Measurements from ENCODE around the gene NOB1.

The NOB1 gene

DNA sequence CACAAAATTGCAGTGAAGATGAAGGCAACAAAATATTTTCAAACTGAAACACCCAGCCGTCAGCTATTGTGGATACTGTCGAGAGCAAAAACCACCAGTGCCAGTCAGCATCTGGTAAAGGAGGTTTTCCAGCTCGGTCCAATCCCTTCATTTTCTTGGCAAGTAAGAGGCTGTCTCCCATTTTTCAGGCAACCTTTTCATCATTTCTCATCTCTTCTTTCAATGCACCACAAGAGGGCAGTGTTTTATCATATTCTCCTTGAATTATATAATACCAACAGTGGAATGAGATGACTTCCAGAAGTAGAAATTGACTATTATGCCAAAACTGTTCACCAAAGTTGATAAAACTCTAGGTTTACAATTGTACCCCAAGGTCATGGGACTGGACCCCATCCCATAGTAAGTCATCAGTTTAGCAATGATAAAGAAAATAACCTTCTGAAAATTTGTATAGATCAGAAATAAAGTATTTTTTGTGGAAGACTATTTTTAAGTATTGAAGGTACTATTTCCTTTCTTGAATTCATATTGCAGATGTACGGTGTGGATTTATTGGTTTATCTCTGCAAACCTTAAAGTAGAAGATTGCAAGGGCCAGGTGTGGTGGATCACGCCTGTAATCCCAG lies 45.2 kb downstream of the NOB1 start:
- no peak overlapping the region for H3K4me3 ChIP-seq (ENCODE audit: low read length)
- TF ChIP-seq, protein P1, sequence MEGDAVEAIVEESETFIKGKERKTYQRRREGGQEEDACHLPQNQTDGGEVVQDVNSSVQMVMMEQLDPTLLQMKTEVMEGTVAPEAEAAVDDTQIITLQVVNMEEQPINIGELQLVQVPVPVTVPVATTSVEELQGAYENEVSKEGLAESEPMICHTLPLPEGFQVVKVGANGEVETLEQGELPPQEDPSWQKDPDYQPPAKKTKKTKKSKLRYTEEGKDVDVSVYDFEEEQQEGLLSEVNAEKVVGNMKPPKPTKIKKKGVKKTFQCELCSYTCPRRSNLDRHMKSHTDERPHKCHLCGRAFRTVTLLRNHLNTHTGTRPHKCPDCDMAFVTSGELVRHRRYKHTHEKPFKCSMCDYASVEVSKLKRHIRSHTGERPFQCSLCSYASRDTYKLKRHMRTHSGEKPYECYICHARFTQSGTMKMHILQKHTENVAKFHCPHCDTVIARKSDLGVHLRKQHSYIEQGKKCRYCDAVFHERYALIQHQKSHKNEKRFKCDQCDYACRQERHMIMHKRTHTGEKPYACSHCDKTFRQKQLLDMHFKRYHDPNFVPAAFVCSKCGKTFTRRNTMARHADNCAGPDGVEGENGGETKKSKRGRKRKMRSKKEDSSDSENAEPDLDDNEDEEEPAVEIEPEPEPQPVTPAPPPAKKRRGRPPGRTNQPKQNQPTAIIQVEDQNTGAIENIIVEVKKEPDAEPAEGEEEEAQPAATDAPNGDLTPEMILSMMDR (conservative IDR thresholded peaks at IDR 0.05; ENCODE audit: low read depth, low read length), result peak; percentile 54
- peak; percentile 32 for DNase-seq (ENCODE audit: low read depth)

DNA sequence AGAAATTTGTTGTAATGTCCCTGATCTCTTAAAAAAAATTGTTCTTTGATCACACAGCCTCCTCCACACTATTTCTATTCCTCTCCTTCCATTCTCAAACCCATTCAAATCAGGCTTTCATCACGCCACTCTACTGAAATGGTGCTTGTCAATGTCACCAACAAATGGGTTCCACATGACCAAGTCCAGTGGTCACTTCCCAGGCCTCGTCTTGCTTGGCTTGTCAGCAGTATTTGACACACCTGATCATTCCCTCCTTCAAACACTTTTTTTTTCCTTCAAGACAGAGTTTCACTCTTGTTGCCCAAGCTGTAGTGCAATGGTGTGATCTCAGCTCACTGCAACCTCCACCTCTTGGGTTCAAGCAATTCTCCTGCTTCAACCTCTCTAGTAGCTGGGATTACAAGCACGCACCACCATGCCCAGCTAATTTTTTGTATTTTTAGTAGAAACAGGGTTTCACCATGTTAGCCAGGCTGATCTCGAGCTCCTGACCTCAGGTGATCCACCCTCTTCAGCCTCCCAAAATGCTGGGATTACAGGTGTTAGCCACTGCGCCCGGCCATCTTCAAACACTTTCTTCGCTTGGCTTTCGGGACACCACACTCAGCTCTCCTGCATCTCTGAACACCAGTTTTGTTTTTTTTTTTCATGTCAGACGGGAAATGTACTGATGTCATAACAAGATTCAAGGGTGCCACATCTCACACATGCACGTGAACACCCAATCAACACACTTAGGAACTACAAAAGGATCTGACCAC lies 46.6 kb downstream of the NOB1 start:
- H3K4me3 ChIP-seq (ENCODE audit: low read length), result no peak overlapping the region
- TF ChIP-seq, protein P1 (conservative IDR thresholded peaks at IDR 0.05; ENCODE audit: low read depth, low read length), result no peak
- no peak for DNase-seq (ENCODE audit: low read depth)

DNA sequence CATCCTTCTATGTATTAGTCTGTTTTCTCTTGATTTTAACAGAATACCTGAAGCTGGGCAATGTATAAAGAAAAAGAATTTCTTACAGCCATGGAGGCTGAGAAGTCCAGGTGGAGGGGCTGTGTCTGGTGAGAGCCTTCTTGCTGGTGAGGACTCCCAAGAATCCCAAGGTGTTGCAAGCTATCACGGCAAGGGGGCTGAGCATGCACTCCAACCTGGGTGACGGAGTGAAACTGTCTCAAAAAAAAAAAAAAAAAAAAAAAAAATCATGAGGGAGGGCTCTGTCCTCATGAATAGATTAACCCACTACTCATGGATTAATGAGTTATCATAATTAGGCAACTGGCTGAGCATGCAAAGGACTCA lies 47.8 kb downstream of the NOB1 start:
- no peak overlapping the region for H3K4me3 ChIP-seq (ENCODE audit: low read length)
- TF ChIP-seq, protein P1 (conservative IDR thresholded peaks at IDR 0.05; ENCODE audit: low read depth, low read length), result no peak

DNA sequence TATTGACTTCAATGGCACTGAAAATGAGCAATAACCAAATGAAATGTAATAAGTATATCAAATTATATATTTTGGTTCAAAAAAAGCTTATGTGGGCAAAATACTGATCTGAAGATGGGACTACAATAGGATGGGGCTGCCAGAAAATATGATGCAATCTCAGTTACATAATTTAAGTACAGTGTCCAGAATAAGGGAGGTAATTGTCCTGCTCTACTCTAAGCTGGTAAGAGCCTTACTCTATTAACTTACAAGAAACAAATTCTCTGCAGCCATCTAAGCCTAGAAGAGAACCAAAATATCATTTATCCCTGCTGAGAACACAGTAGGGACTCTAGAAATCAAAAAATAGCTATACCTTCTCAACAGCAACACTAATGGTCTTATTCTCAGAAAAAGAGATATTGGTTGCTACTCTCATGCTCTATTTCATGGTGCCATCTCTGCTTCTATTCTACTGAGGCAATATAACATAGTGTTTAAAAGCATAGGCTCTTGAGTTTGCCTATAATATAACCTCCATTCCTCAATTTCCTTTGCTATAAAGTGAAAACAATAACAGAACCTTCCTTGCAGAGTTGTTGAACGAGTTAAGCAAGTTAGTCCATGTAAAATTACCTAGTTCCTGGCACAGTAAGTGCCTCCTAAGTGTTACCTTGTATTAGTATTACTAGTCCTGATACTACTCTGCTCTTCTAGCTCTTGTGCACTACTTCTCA lies 48.3 kb downstream of the NOB1 start:
- H3K4me3 ChIP-seq (ENCODE audit: low read length), result no peak overlapping the region
- TF ChIP-seq, protein P1 (conservative IDR thresholded peaks at IDR 0.05; ENCODE audit: low read depth, low read length), result no peak
- no peak for DNase-seq (ENCODE audit: low read depth)

More for the DNA sequence above, 47.8 kb downstream of the NOB1 start:
- no peak for DNase-seq (ENCODE audit: low read depth)

DNA sequence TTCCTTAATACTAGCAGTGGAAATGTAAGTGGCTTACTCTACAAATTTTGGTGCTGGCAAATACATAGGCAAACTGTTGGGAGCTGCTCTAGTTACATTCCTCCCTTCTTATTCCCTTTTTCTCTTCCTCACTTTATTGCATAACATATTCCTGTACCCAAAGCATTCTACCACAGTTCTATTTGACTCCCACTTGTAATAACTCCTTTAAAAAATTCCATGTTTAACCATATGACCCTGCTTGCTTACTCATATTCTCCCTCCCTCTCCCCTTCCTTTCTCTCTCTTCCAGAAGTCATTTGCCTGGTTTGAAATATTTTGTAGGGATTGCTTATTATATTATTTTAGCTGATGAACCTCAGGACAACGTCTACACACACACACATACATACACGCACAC lies 51.1 kb downstream of the NOB1 start:
- TF ChIP-seq, protein P1 (conservative IDR thresholded peaks at IDR 0.05; ENCODE audit: low read depth, low read length), result no peak
- no peak for DNase-seq (ENCODE audit: low read depth)

DNA sequence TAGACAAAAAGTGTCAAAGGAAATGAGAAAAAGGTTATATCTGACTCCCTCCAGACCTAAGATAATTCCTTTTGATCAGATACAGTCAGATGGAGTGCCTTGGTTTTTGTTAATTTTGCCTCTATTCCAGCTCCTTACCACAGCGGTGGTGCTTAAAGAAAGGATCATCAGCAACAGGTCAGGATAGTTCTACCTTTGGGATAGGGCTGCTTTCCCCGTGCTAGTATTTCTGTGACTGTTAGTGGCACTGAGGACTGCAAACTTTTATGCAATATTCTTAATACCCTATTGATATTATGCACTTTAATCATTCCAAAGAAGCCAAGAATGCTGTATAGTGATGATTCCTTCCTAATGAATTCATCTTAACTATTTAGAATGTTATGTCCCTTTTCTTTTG lies 52.9 kb downstream of the NOB1 start:
- TF ChIP-seq, protein P1 (conservative IDR thresholded peaks at IDR 0.05; ENCODE audit: low read depth, low read length), result no peak
- no peak for DNase-seq (ENCODE audit: low read depth)
- no peak overlapping the region for H3K4me3 ChIP-seq (ENCODE audit: low read length)

More for the DNA sequence above, 51.1 kb downstream of the NOB1 start:
- no peak overlapping the region for H3K4me3 ChIP-seq (ENCODE audit: low read length)
